Measurements from ENCODE around the gene ZNF384. TPM values are rescaled to one million over a fixed set of nuclear protein-coding genes. Genes with fewer than 3 reads are reported as not detected.

Gene ZNF384
- total RNA-seq, 1 donor from 2014 or later = 17.4 TPM

- DNase-seq = no peak
Observed at GRCh38 chr12:6699259-6699988, 10.2 kb upstream of the ZNF384 start.

- DNase-seq = no peak
Observed at GRCh38 chr12:6698352-6699046, 9.3 kb upstream of the ZNF384 start.

- DNase-seq = peak; percentile 4
Observed at GRCh38 chr12:6697584-6698351, 8.6 kb upstream of the ZNF384 start.

- no peak for DNase-seq
Observed at GRCh38 chr12:6696690-6697583, 7.8 kb upstream of the ZNF384 start.

- no peak for DNase-seq
Observed at GRCh38 chr12:6695313-6696045, 6.3 kb upstream of the ZNF384 start.

GRCh38 chr12:6694701-6695100, 5.5 kb upstream of the ZNF384 start:
- no peak for DNase-seq

- no peak for DNase-seq
Observed at GRCh38 chr12:6693832-6694355, 4.7 kb upstream of the ZNF384 start.

- no peak for DNase-seq
Observed at GRCh38 chr12:6692888-6693287, 3.7 kb upstream of the ZNF384 start.

GRCh38 chr12:6691473-6691872, 2.3 kb upstream of the ZNF384 start:
- peak; percentile 12 for DNase-seq

- DNase-seq = no peak
Observed at GRCh38 chr12:6688543-6688998, 604 bp downstream of the ZNF384 start.

GRCh38 chr12:6685814-6686213, 3.4 kb downstream of the ZNF384 start:
- DNase-seq = no peak

- no peak for DNase-seq
Observed at GRCh38 chr12:6684609-6685008, 4.6 kb downstream of the ZNF384 start.

GRCh38 chr12:6676962-6677361, 12.2 kb downstream of the ZNF384 start:
- no peak for DNase-seq

- DNase-seq = no peak
Observed at GRCh38 chr12:6672143-6672542, 17.0 kb downstream of the ZNF384 start.

- no peak for DNase-seq
Observed at GRCh38 chr12:6667559-6668210, 21.5 kb downstream of the ZNF384 start.

- no peak for DNase-seq
Observed at GRCh38 chr12:6666211-6666610, 23.0 kb downstream of the ZNF384 start.

- DNase-seq = no peak
Observed at GRCh38 chr12:6664902-6665301, 24.3 kb downstream of the ZNF384 start.

GRCh38 chr12:6662906-6663742, 26.1 kb downstream of the ZNF384 start, which contains the start of gene ING4:
Gene ING4, minus strand, starts transcription at chr12:6663119. Its CDS starts 18 bp downstream, at chr12:6663101.
- peak; percentile 100 for DNase-seq

GRCh38 chr12:6662602-6662905, 26.6 kb downstream of the ZNF384 start:
- DNase-seq = no peak

- DNase-seq = no peak
Observed at GRCh38 chr12:6653987-6654386, 35.2 kb downstream of the ZNF384 start.

All from skin of body (tissue), 2 donors.